HG03108 (cell line): ENCODE data around the gene MTM1.
A peak's percentile ranks its signal among the peaks of the same experiment; 100 is the strongest.

Source experiments
- ATAC-seq: cut with Tn5 transposase; IDR thresholded peaks from one replicate; pipeline ENCODE4 v1.9.1; 2021; ENCODE audit warnings: moderate library complexity; ENCODE audit not compliant: unreplicated experiment

The MTM1 gene

GRCh38 chrX:150649096-150649870 lies 80.9 kb downstream of the MTM1 start:
- ATAC-seq = no peak

- ATAC-seq = no peak
These were observed 83.5 kb downstream of the MTM1 start for GRCh38 chrX:150651906-150652305.

GRCh38 chrX:150655788-150656187 lies 87.4 kb downstream of the MTM1 start:
- no peak for ATAC-seq

GRCh38 chrX:150663073-150663472 lies 94.7 kb downstream of the MTM1 start:
- no peak for ATAC-seq

GRCh38 chrX:150664290-150664689 lies 95.9 kb downstream of the MTM1 start:
- ATAC-seq = no peak

- ATAC-seq = no peak
These were observed 107.8 kb downstream of the MTM1 start for GRCh38 chrX:150676221-150676620.

GRCh38 chrX:150680974-150681373 lies 112.6 kb downstream of the MTM1 start:
- no peak for ATAC-seq

- no peak for ATAC-seq
These were observed 114.7 kb downstream of the MTM1 start for GRCh38 chrX:150683112-150683511.

- no peak for ATAC-seq
These were observed 115.2 kb downstream of the MTM1 start for GRCh38 chrX:150683536-150684146.

GRCh38 chrX:150688911-150689451 lies 120.6 kb downstream of the MTM1 start:
- no peak for ATAC-seq

GRCh38 chrX:150690126-150690525 lies 121.7 kb downstream of the MTM1 start:
- no peak for ATAC-seq

- no peak for ATAC-seq
These were observed 123.9 kb downstream of the MTM1 start for GRCh38 chrX:150692296-150692695.

GRCh38 chrX:150692831-150693724 lies 124.7 kb downstream of the MTM1 start, which contains the start of gene MTMR1:
Gene MTMR1, plus strand, starts transcription at chrX:150693396. Its CDS starts 135 bp downstream, at chrX:150693531.
- ATAC-seq = peak; percentile 32

- peak; percentile 68 for ATAC-seq
These were observed 125.5 kb downstream of the MTM1 start for GRCh38 chrX:150693725-150694574.

- no peak for ATAC-seq
These were observed 126.5 kb downstream of the MTM1 start for GRCh38 chrX:150694738-150695410.

- no peak for ATAC-seq
These were observed 127.9 kb downstream of the MTM1 start for GRCh38 chrX:150696331-150696730.

GRCh38 chrX:150696866-150697265 lies 128.4 kb downstream of the MTM1 start:
- no peak for ATAC-seq

- ATAC-seq = no peak
These were observed 129.2 kb downstream of the MTM1 start for GRCh38 chrX:150697641-150698040.

GRCh38 chrX:150698981-150699380 lies 130.6 kb downstream of the MTM1 start:
- no peak for ATAC-seq

GRCh38 chrX:150700107-150700506 lies 131.7 kb downstream of the MTM1 start:
- no peak for ATAC-seq
